Activated CD4-positive, CD25-positive, alpha-beta regulatory T cell (primary cell): Measurements from ENCODE around the gene ZNF710.
"Not testable (repeated sequence)": the region's sequence is repeated elsewhere in the genome, so short reads cannot be mapped to it uniquely, and the experiment has no call there.

Experiments
- DNase-seq, 4 experiments: peaks; one replicate each; lab custom pipeline; 2025; lab: John Stamatoyannopoulos, UW

ZNF710 gene

GRCh38 chr15:90060797-90061196 is 59.7 kb downstream of the ZNF710 start:
- DNase-seq: no peak

DNA sequence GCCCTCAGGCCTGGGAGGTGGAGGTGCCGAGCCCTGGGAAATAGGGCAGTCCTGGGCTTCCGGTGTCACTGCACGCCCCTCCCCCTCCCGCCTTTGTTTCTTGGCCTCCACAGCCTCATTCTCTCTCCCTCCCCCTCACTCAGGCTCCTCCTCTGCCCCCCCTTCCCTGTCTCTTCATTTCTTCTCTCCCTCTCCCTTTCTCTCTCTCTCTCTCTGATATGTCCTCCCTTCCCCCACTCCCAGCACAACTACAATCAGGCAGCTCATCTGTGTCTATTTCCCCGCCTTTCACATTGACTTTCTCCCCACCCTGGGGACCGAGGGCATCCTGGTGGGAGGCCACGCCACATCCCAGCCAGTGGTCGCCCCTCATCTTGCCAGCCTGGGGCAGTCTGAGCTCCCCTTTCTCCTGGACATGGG is 60.9 kb downstream of the ZNF710 start:
- peak in 3 of 4 experiments; percentile 22 to 37 (median 28) for DNase-seq

DNA sequence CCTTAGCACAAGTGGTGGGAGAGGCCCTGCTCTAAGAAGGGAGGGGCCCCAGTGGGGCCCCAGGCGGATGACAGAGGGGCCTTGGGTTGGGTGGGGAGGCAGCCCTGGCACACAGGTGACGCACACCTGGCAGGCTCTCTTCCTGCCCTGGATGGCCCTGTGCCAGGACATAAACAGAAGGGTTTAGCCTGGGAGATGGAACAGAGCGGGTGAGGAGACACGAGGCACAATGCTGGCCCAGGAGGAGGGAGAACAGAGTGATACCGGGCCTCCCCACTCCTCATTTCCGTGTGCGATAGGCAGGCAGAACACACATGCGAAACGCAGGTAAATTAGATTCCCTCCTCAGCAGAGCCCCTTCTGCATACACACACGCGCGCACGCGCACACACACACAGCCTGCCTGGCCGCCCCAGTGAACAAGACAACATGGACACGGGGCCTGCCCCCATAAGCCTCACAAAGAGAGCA is 61.4 kb downstream of the ZNF710 start:
- DNase-seq: peak in 1 of 4 experiments; percentile 41

DNA sequence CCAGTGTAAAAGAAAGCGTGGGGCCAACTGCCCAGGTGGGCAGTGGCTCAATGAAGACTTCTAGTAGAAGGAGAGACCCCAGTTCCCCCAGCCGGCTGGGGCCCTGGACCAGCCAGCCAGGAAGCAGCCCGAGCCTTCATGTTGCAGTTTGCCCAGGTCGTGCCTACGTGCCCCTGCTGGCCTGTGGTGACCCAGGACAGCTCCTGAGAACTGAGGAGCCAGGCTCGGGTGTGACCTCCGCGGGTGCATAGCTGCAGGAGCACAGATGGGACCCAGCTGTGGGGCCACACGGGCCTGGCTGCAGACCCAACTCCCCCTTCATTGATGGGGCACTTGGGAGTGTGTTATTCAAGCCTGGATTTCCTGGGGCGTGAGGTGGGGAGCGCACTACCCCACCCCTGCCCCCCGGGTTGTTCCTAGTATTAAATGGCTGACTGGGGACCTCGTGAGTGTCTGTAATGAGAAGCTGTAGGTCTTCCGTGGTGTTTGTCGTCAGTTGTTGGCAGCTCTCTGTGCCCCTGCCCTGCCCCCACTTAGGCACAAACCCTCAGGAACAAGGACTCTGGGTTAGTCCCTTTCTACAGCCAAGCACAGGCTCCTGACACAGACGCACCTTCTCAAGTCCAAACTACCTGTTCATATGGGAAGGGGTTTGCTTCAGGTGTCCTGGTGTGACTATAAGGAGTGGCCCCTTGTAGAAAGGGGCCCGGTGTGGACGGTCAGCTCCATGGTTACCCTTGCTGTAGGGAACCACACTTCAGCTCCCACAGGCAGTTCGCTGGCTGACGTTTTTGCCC is 62.0 kb downstream of the ZNF710 start:
- DNase-seq: no peak

- no peak for DNase-seq
Observed at GRCh38 chr15:90063770-90064247, 62.7 kb downstream of the ZNF710 start.

GRCh38 chr15:90064911-90065681 is 64.0 kb downstream of the ZNF710 start:
- DNase-seq: no peak

DNA sequence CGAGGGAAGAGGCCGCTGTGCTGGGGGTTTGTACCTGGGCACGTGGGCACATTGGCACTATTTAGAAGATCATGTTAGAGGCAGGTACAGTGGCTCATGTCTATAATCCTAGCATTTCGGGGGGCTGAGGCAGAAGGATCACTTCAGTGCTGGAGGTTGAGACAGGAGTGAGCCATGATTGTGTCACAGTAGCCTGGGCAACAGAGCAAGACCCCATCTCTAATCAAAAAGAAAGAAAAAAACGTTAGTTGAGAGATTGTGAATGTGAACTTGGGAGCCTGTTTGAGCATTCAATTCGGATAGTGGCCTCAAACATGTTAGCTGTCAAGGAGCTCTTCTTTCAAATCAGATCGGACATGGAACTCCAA is 64.5 kb downstream of the ZNF710 start:
- no peak for DNase-seq

- no peak for DNase-seq
Observed at GRCh38 chr15:90067181-90067952, 66.2 kb downstream of the ZNF710 start.

DNA sequence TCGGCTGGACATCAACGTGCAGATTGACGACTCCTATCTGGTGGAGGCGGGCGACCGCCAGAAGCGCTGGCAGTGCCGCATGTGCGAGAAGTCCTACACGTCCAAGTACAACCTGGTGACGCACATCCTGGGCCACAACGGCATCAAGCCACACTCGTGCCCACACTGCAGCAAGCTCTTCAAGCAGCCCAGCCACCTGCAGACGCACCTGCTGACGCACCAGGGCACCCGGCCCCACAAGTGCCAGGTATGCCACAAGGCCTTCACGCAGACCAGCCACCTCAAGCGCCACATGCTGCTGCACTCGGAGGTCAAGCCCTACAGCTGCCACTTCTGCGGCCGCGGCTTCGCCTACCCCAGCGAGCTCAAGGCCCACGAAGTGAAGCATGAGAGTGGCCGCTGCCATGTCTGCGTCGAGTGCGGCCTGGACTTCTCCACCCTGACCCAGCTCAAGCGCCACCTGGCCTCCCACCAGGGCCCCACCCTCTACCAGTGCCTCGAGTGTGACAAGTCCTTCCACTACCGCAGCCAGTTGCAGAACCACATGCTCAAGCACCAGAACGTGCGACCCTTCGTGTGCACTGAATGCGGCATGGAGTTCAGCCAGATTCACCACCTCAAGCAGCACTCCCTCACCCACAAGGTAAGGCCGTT is 67.0 kb downstream of the ZNF710 start:
- no peak for DNase-seq

- not testable (repeated sequence) for DNase-seq
Observed at GRCh38 chr15:90070623-90071022, 69.5 kb downstream of the ZNF710 start.

- DNase-seq: peak; percentile 56 to 71 (median 67)
Observed at GRCh38 chr15:90071220-90071807, 70.2 kb downstream of the ZNF710 start.

DNA sequence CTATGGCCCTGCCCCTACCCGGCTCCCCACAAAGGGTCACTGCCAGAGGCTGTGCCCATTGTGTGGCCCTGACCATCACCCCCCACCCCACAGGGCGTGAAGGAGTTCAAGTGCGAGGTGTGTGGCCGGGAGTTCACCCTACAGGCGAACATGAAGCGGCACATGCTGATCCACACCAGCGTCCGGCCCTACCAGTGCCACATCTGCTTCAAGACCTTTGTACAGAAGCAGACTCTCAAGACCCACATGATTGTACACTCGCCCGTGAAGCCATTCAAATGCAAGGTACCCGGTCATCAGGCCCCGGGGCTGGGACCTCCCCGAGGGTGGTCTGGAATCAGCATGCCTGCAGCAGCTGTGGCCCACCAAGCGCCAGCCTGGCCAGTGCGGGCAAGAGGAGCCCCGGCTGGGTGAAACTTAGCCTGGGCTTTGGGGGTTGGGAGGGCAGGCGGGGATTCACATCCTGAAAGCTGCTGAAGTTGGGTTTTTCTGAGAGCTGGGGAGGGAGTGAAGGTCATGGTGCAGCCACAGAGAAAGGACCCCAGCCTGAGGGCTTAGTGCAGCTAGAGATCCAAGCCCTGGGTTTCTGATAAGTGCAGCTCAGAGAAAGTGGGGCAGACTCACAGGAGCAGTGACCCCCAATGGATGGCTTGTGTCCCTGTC is 72.0 kb downstream of the ZNF710 start:
- DNase-seq: no peak

- no peak for DNase-seq
Observed at GRCh38 chr15:90074023-90074422, 72.9 kb downstream of the ZNF710 start.

GRCh38 chr15:90074916-90075315 is 73.8 kb downstream of the ZNF710 start:
- no peak for DNase-seq

DNA sequence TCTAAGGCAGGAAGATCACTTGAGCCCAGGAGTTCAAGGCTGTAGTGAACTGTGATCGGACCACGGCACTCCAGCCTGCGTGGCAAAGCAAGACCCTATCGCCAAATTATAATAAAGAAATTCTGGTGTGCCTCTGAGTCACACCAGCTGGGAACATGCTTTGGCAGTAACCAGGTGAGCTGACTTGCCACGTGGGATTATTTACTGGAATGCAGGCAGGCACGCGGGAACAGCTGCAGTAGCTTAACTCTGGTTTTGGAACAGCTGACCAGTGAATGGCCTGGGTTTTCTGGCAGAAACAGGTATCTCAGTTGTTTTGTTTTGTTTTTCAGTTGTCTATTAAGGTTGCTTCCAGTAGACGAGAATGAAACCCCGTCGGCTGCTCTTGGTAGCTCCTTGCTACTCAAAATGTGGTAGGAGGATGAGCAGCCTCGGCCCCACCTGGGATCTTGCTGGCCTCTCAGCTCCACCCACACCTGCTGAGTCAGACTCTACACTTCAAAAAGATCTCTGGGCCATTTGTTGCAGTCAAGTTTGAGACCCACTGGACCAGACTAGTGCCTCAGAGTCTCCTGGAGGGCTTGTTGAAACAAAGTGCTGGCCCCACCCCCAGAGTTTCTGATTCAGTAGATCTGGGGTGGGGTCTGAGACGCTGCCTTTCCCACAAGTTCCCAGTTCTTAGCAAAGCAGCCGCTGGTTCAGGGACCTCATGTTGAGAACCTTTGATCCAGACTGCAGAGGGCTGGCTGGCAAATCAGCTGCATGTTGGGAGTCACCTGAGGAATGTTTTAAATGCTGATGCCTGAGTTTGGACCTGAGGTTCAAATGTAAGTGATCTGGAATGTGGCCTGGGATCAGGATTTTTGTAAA is 74.5 kb downstream of the ZNF710 start:
- no peak for DNase-seq

- no peak for DNase-seq
Observed at GRCh38 chr15:90076716-90077115, 75.6 kb downstream of the ZNF710 start.

- DNase-seq: no peak
Observed at GRCh38 chr15:90078965-90079364, 77.8 kb downstream of the ZNF710 start.

- DNase-seq: no peak
Observed at GRCh38 chr15:90079619-90080457, 78.7 kb downstream of the ZNF710 start.

DNA sequence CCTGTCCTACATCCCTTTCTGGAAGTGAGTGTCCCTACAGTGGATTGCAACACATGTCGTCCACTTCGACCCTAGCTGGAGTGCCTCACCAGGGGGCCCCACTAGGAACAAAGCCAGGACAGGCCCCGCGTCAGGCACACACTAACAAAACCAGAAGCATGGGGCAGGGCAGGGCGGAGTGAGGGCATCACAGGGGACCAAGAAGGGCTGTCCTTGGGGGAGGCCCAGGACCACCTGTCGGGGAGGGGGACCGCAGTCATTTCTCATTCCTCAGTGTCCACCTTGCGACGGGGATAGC is 79.3 kb downstream of the ZNF710 start:
- DNase-seq: no peak
